A549 (cell line): ENCODE results near the gene PAM. TPM values are rescaled to one million over a fixed set of nuclear protein-coding genes. Genes with fewer than 3 reads are reported as not detected.

Experiments used
- ATAC-seq, 2 experiments: fragments of 200-7000 bp in 1 of 2; fragments of >200 bp in 1 of 2; cut with Nextera tagmentation in 1 of 2; cut with Tn5 transposase in 1 of 2; 3 replicates each; pipeline versions ENCODE4 v1.8.0 to v1.9.1; 2018 to 2020; ENCODE audit warnings: mild to moderate bottlenecking in 1 of 2, moderate library complexity in 1 of 2
- CTCF ChIA-PET: fragments of 300-600 bp; sonication (Branson Sonifier 250); formaldehyde crosslinking; extraction: SDS; loops from one replicate; lab custom pipeline; 2021; ENCODE audit warnings: antibody characterized with exemption, inconsistent platforms; lab: Yijun Ruan, JAX
- POLR2A ChIA-PET: fragments of 350-600 bp; formaldehyde crosslinking; extraction: SDS; loops from one replicate; lab custom pipeline; 2021; ENCODE audit warnings: antibody characterized with exemption, inconsistent platforms; lab: Yijun Ruan, JAX
- DNase-seq, 2 experiments: peaks; one replicate each; pipeline versions ENCODE4 v3.0.0 to v3.0.0-alpha.2; 2011 to 2016; ENCODE audit warnings: low read depth in 1 of 2, low spot score in 1 of 2
- FAIRE-seq: peaks from 2 replicates; lab custom pipeline; 2011; peaks lifted over from hg19 to GRCh38; lab: Jason Lieb, UNC
- H3K27ac ChIP-seq, 2 experiments: fragments of >200 bp; sonication (Bioruptor Twin); formaldehyde crosslinking; 3 replicates each; pipeline ENCODE4 v1.5.1; 2016 to 2017
- H3K4me1 ChIP-seq: fragments of >200 bp; sonication (Bioruptor Twin); formaldehyde crosslinking; 3 replicates; pipeline ENCODE4 v1.6.1; 2016
- H3K4me2 ChIP-seq: fragments of >200 bp; sonication (Bioruptor Twin); formaldehyde crosslinking; 3 replicates; pipeline ENCODE4 v1.6.1; 2016
- H3K4me3 ChIP-seq: fragments of >200 bp; sonication (Bioruptor Twin); formaldehyde crosslinking; 3 replicates; pipeline ENCODE4 v1.5.1; 2016
- H3K9me3 ChIP-seq: fragments of >200 bp; sonication (Bioruptor Twin); formaldehyde crosslinking; 3 replicates; pipeline ENCODE4 v1.6.1; 2016
- BCL3 ChIP-seq: fragments of >200 bp; sonication (Bioruptor Twin); formaldehyde crosslinking; IDR thresholded peaks from 3 replicates; pipeline ENCODE4 v1.6.1; 2016
- CBX8 ChIP-seq: fragments of 200-600 bp; sonication (generic); IDR thresholded peaks from 2 replicates; pipeline ENCODE4 v1.6.1; 2016
- CHD4 ChIP-seq: fragments of 200-600 bp; sonication (generic); IDR thresholded peaks from 2 replicates; pipeline ENCODE4 v1.6.1; 2016; ENCODE audit warnings: antibody characterized with exemption, mild to moderate bottlenecking, borderline replicate concordance
- CTCF ChIP-seq: fragments of >200 bp; sonication (Bioruptor Twin); formaldehyde crosslinking; IDR thresholded peaks from 3 replicates; pipeline ENCODE4 v1.5.1; 2016
- E2F6 ChIP-seq: IDR thresholded peaks from 2 replicates; pipeline ENCODE4 v1.6.1; 2012; ENCODE audit warnings: low read depth, borderline replicate concordance
- EHF ChIP-seq: fragments of 250-450 bp; sonication (Bioruptor Pico); IDR thresholded peaks from 2 replicates; pipeline ENCODE4 v1.5.0; 2020; ENCODE audit warnings: mild to moderate bottlenecking
- EHMT2 ChIP-seq: fragments of 200-600 bp; sonication (generic); IDR thresholded peaks from 2 replicates; pipeline ENCODE4 v1.6.1; 2016; ENCODE audit warnings: antibody characterized with exemption, low read depth, mild to moderate bottlenecking, moderate library complexity
- ELK1 ChIP-seq: fragments of 150-350 bp; IDR thresholded peaks from 2 replicates; pipeline ENCODE4 v1.6.1; 2014; ENCODE audit warnings: low read depth, mild to moderate bottlenecking, low read length
- ESRRA ChIP-seq: fragments of 150-350 bp; IDR thresholded peaks from 2 replicates; pipeline ENCODE4 v1.6.1; 2014; ENCODE audit warnings: mild to moderate bottlenecking, low read length, borderline replicate concordance
- GATA3 ChIP-seq: IDR thresholded peaks from 2 replicates; pipeline ENCODE4 v1.6.1; 2012; ENCODE audit warnings: borderline replicate concordance
- HOXA7 ChIP-seq: fragments of 250-450 bp; sonication (Bioruptor Pico); IDR thresholded peaks from 2 replicates; pipeline ENCODE4 v1.5.0; 2020; ENCODE audit warnings: mild to moderate bottlenecking, moderate library complexity
- HOXB5 ChIP-seq: fragments of 250-450 bp; sonication (Bioruptor Pico); IDR thresholded peaks from 2 replicates; pipeline ENCODE4 v1.5.0; 2020; ENCODE audit warnings: mild to moderate bottlenecking, moderate library complexity
- KDM5A ChIP-seq: fragments of 200-600 bp; sonication (generic); IDR thresholded peaks from 2 replicates; pipeline ENCODE4 v1.6.1; 2016; ENCODE audit warnings: antibody characterized with exemption, mild to moderate bottlenecking
- PBX3 ChIP-seq: IDR thresholded peaks from 2 replicates; pipeline ENCODE4 v1.6.1; 2012
- POLR2A ChIP-seq: IDR thresholded peaks from 2 replicates; pipeline ENCODE4 v1.6.1; 2012; ENCODE audit warnings: mild to moderate bottlenecking, low read length
- SMC3 ChIP-seq: fragments of >200 bp; sonication (Bioruptor Twin); formaldehyde crosslinking; IDR thresholded peaks from 3 replicates; pipeline ENCODE4 v1.6.1; 2018; ENCODE audit warnings: inconsistent platforms
- SREBF2 ChIP-seq: fragments of 450-650 bp; IDR thresholded peaks from 2 replicates; pipeline ENCODE4 v1.6.1; 2014; ENCODE audit warnings: mild to moderate bottlenecking, moderate library complexity
- USF2 ChIP-seq: fragments of 450-650 bp; IDR thresholded peaks from 2 replicates; pipeline ENCODE4 v1.6.1; 2014; ENCODE audit warnings: antibody characterized with exemption
- ZC3H11A ChIP-seq: fragments of 450-650 bp; IDR thresholded peaks from 2 replicates; pipeline ENCODE4 v1.6.1; 2014; ENCODE audit warnings: antibody characterized with exemption, mild to moderate bottlenecking
- ZNF302 ChIP-seq: fragments of 250-450 bp; sonication (Bioruptor Pico); IDR thresholded peaks from 2 replicates; pipeline ENCODE4 v1.9.0; 2021; ENCODE audit warnings: inconsistent platforms, mild to moderate bottlenecking, moderate library complexity
- WGBS: methylation state at CpG from one replicate; pipeline ENCODE4 v1.1.6; 2017; ENCODE audit errors: missing lambda C conversion rate; 5-methylcytosine and 5-hydroxymethylcytosine counted together
- polyA plus RNA-seq, 4 experiments: library from polyadenylated mRNA; depleted of rRNA in 3 of 4; stranded (reverse); fragments of >200 nt; fragmentation: RNase III in 1 of 4; extraction: RNeasy Plus Mini Kit Qiagen cat#74134 plus additional on column Dnase treatment in 1 of 4; gene quantifications; 2 replicates in 3 of 4; 3 replicates in 1 of 4; pipeline ENCODE4 v1.2.3, GENCODE V29; 2011 to 2017

The PAM gene
- polyA plus RNA-seq, 2 of the 4 experiments (the other 2 are of a cell fraction): 21.5 to 25.1 TPM

- TF ChIP-seq E2F6 (no peak), SMC3 (no peak), GATA3 (no peak), HOXA7 (CRISPR knock-in tag) (no peak), EHF (CRISPR knock-in tag) (no peak), HOXB5 (no peak), EHMT2 (no peak), ZNF302 (no peak), POLR2A (no peak)
These were observed 21.6 kb upstream of the PAM start (continued) for GRCh38 chr5:102733534-102733933.

GRCh38 chr5:102737161-102737560, 17.9 kb upstream of the PAM start:
- TF ChIP-seq HOXB5 (no peak), ESRRA (no peak), ZC3H11A (no peak), ELK1 (no peak), CTCF (no peak), PBX3 (no peak), CHD4 (no peak), BCL3 (no peak), USF2 (no peak), EHF (CRISPR knock-in tag) (no peak), SMC3 (no peak), POLR2A (no peak), KDM5A (no peak)
- DNase-seq: no peak
- H3K9me3 ChIP-seq: no peaks in the 10 kb centered on the region
- H3K4me2 ChIP-seq: no peak overlapping the region
- FAIRE-seq: no peak
- H3K4me1 ChIP-seq: no peaks in the 10 kb centered on the region
- H3K27ac ChIP-seq: no peak overlapping the region
- no peak for ATAC-seq
- CTCF ChIA-PET: no interaction called here
- H3K4me3 ChIP-seq: no peak overlapping the region
- 27% methylated on average over 1 of the region's 1 CpG for WGBS
- POLR2A ChIA-PET: no interaction called here

GRCh38 chr5:102737805-102738469, 17.2 kb upstream of the PAM start:
- no peak overlapping the region for H3K27ac ChIP-seq
- H3K9me3 ChIP-seq: no peaks in the 10 kb centered on the region
- H3K4me3 ChIP-seq: no peak overlapping the region
- no peaks in the 10 kb centered on the region for H3K4me1 ChIP-seq
- H3K4me2 ChIP-seq: no peak overlapping the region
- WGBS: 13% methylated on average over 7 of the region's 7 CpGs
- no peak for DNase-seq
- no peak for TF ChIP-seq CTCF
- no peak for TF ChIP-seq SREBF2
- TF ChIP-seq CBX8: no peak
- POLR2A ChIA-PET: no interaction called here
- CTCF ChIA-PET: no interaction called here
- FAIRE-seq: no peak
- ATAC-seq: no peak
